IPS-20b (cell line): ENCODE results near the gene CHMP1B.

Experiments used
- H3K27ac ChIP-seq: one replicate; pipeline ENCODE4 v1.5.1; 2013; ENCODE audit warnings: low read length
- H3K27me3 ChIP-seq: 2 replicates; pipeline ENCODE4 v1.6.1; 2013; ENCODE audit warnings: mild to moderate bottlenecking, low read length, inconsistent platforms; ENCODE audit not compliant: insufficient read depth
- H3K36me3 ChIP-seq: 2 replicates; pipeline ENCODE4 v1.6.1; 2013; ENCODE audit warnings: low read depth, mild to moderate bottlenecking, inconsistent platforms, low read length, moderate library complexity; ENCODE audit not compliant: insufficient read depth
- H3K4me1 ChIP-seq: 2 replicates; pipeline ENCODE4 v1.6.1; 2013; ENCODE audit warnings: mild to moderate bottlenecking, control low read depth, inconsistent platforms, low read length, moderate library complexity; ENCODE audit not compliant: insufficient read depth
- H3K4me3 ChIP-seq: 2 replicates; pipeline ENCODE4 v1.5.1; 2013; ENCODE audit warnings: mild to moderate bottlenecking, low read length, inconsistent platforms
- H3K9ac ChIP-seq: 2 replicates; pipeline ENCODE4 v1.6.1; 2013; ENCODE audit warnings: low read depth, mild to moderate bottlenecking, inconsistent platforms, low read length, moderate library complexity
- H3K9me3 ChIP-seq: 2 replicates; pipeline ENCODE4 v1.6.1; 2013; ENCODE audit warnings: mild to moderate bottlenecking, low read depth, low read length, inconsistent platforms; ENCODE audit not compliant: insufficient read depth

CHMP1B gene

DNA sequence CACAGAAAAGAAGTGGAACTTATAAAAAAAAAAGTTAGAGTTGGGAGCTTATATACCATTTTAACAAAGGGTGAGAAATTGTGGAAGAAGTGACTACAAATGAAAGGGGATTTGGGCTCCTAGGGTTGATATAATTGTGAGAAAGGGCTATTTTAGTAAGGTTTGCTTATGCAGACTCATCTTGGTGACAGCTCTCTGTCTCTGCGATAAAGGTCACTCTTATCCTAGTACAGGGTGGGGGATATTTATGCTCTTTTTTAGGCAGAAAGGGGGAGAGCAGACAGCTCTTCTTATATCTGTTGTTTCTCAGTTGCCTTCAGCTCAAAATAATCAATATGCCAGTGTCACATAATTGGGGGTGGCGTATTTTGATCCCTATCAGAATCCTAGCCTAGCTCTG, 31.3 kb upstream of the CHMP1B start:
- H3K27me3 ChIP-seq, result no peaks in the 10 kb centered on the region
- H3K9ac ChIP-seq, result no peak overlapping the region
- no peaks in the 10 kb centered on the region for H3K9me3 ChIP-seq
- H3K36me3 ChIP-seq, result no peaks in the 10 kb centered on the region
- H3K4me1 ChIP-seq, result peaks cover 12% of the 10 kb centered on the region
- H3K27ac ChIP-seq, result no peak overlapping the region
- H3K4me3 ChIP-seq, result no peak overlapping the region

- H3K4me3 ChIP-seq, result no peak overlapping the region
- no peaks in the 10 kb centered on the region for H3K9me3 ChIP-seq
- H3K9ac ChIP-seq, result no peak overlapping the region
- no peaks in the 10 kb centered on the region for H3K36me3 ChIP-seq
- H3K27me3 ChIP-seq, result no peaks in the 10 kb centered on the region
- no peak overlapping the region for H3K27ac ChIP-seq
- H3K4me1 ChIP-seq, result peaks cover 12% of the 10 kb centered on the region
Observed at GRCh38 chr18:11820697-11821096, 30.5 kb upstream of the CHMP1B start.

DNA sequence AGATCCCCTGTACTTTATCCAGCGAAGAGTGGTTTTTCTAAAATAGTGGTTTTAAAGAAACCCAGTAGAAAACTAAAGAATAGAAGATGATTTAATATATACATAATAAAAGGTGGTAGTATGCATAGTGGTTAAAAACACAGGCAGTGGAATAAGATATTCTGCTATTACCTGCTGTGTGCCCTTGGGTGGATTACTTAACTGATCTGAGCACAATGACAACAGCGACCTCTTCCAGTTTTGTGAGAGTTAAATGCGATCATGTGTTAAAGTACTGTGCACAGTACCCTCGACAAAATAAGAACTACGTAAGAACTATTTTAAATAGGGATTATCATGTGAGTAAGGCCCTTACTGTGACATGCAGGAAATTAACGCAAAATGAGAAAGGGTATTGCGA, 30.0 kb upstream of the CHMP1B start:
- peaks cover 12% of the 10 kb centered on the region for H3K4me1 ChIP-seq
- no peaks in the 10 kb centered on the region for H3K36me3 ChIP-seq
- H3K27me3 ChIP-seq, result no peaks in the 10 kb centered on the region
- no peak overlapping the region for H3K4me3 ChIP-seq
- H3K9ac ChIP-seq, result no peak overlapping the region
- no peaks in the 10 kb centered on the region for H3K9me3 ChIP-seq
- H3K27ac ChIP-seq, result no peak overlapping the region

GRCh38 chr18:11821643-11822237, 29.5 kb upstream of the CHMP1B start:
- Histone ChIP-seq H3K9ac (no peak overlapping the region), H3K27me3 (no peaks in the 10 kb centered on the region), H3K36me3 (no peaks in the 10 kb centered on the region)

DNA sequence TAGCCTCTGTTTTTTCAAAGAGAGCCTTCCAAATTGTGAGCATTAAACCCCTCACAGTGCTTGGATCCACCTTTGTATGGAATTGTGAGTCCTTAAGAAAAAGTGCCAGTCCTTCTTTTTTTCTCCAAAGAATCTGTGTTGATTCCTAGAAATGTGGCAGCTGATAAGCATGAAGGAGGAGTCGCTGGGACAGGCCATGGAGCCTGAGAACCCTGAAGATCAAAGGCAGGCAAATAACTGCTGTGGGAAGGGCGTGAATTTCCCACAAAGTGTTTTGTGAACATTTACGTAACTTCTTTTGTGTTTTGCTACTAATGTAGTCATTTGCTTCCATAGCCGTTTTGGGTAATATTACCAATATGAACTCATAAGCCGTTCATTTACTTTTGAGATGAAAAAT, 27.7 kb upstream of the CHMP1B start:
- no peaks in the 10 kb centered on the region for H3K9me3 ChIP-seq
- H3K36me3 ChIP-seq, result no peaks in the 10 kb centered on the region
- H3K9ac ChIP-seq, result no peak overlapping the region
- no peaks in the 10 kb centered on the region for H3K27me3 ChIP-seq
- H3K27ac ChIP-seq, result no peak overlapping the region
- H3K4me1 ChIP-seq, result peaks cover 18% of the 10 kb centered on the region
- no peak overlapping the region for H3K4me3 ChIP-seq

More at GRCh38 chr18:11821643-11822237, 29.5 kb upstream of the CHMP1B start:
- H3K9me3 ChIP-seq, result no peaks in the 10 kb centered on the region
- no peak overlapping the region for H3K4me3 ChIP-seq
- peaks cover 16% of the 10 kb centered on the region for H3K4me1 ChIP-seq
- H3K27ac ChIP-seq, result no peak overlapping the region

- Histone ChIP-seq H3K4me3 (no peak overlapping the region), H3K27me3 (no peaks in the 10 kb centered on the region), H3K4me1 (peaks cover 23% of the 10 kb centered on the region), H3K9me3 (no peaks in the 10 kb centered on the region), H3K36me3 (no peaks in the 10 kb centered on the region), H3K9ac (no peak overlapping the region), H3K27ac (no peak overlapping the region)
Observed at GRCh38 chr18:11826836-11827235, 24.4 kb upstream of the CHMP1B start.

- Histone ChIP-seq H3K27ac (peak overlapping the region; percentile 5), H3K9ac (peak overlapping the region; percentile 50; the same call in 1 of the 2 replicates), H3K9me3 (no peaks in the 10 kb centered on the region)
Observed at GRCh38 chr18:11828786-11829432, 22.3 kb upstream of the CHMP1B start.

DNA sequence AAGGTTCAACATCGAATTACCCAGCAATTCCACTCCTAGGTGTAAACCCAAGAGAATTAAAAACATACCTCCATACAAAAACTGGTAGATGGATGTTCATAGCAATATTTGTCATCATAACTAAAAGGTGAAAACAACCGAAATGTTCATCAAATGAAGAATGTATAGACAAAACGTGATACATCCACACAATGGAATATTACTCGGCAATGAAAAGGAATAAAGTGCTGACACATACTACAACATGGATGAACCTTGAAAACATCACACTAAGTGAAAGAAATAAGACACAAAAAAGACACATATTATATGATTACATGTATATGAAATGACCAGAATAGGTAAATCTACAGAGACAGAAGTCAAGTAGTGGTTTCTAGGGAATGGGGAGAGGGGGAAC, 20.6 kb upstream of the CHMP1B start:
- H3K4me1 ChIP-seq, result peaks cover 16% of the 10 kb centered on the region; the same call in 1 of the 2 replicates
- H3K4me3 ChIP-seq, result no peak overlapping the region
- no peaks in the 10 kb centered on the region for H3K36me3 ChIP-seq
- no peak overlapping the region for H3K9ac ChIP-seq
- H3K27me3 ChIP-seq, result no peaks in the 10 kb centered on the region
- no peaks in the 10 kb centered on the region for H3K9me3 ChIP-seq
- H3K27ac ChIP-seq, result no peak overlapping the region

More at GRCh38 chr18:11828786-11829432, 22.3 kb upstream of the CHMP1B start:
- H3K4me3 ChIP-seq, result peak overlapping the region; percentile 2; the same call in 1 of the 2 replicates
- no peaks in the 10 kb centered on the region for H3K27me3 ChIP-seq
- H3K36me3 ChIP-seq, result no peaks in the 10 kb centered on the region
- peaks cover 16% of the 10 kb centered on the region; the same call in 1 of the 2 replicates for H3K4me1 ChIP-seq

GRCh38 chr18:11831921-11832320, 19.3 kb upstream of the CHMP1B start:
- H3K36me3 ChIP-seq, result no peaks in the 10 kb centered on the region
- H3K4me1 ChIP-seq, result peaks cover 10% of the 10 kb centered on the region; the same call in 1 of the 2 replicates
- no peaks in the 10 kb centered on the region for H3K27me3 ChIP-seq
- H3K9me3 ChIP-seq, result no peaks in the 10 kb centered on the region
- no peak overlapping the region for H3K9ac ChIP-seq
- no peak overlapping the region for H3K27ac ChIP-seq
- no peak overlapping the region for H3K4me3 ChIP-seq

GRCh38 chr18:11834772-11835171, 16.4 kb upstream of the CHMP1B start:
- peaks cover 2% of the 10 kb centered on the region; the same call in 1 of the 2 replicates for H3K4me1 ChIP-seq
- no peak overlapping the region for H3K4me3 ChIP-seq
- no peaks in the 10 kb centered on the region for H3K27me3 ChIP-seq
- no peaks in the 10 kb centered on the region for H3K9me3 ChIP-seq
- H3K27ac ChIP-seq, result no peak overlapping the region
- H3K36me3 ChIP-seq, result no peaks in the 10 kb centered on the region
- H3K9ac ChIP-seq, result no peak overlapping the region

DNA sequence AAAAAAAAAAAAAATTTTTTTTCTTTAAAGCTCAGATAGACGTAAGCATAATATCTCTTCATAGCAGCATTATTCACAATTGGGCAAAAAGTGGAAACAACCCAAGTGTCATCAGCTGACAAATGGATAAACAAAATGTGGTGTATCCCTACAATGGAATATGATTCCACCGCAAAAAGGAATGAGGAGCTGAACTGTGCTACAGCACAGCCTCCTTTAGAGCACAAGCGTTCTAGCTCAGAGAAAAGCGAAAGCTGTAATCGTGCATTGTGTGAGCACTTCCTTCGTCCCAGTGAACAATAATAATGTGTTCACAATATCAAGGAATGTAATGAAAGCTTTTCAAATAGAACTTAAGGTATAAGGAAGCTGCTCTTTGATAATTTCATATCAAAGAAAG, 11.7 kb upstream of the CHMP1B start:
- Histone ChIP-seq H3K4me1 (peaks cover 2% of the 10 kb centered on the region; the same call in 1 of the 2 replicates), H3K27ac (no peak overlapping the region), H3K36me3 (no peaks in the 10 kb centered on the region), H3K9me3 (no peaks in the 10 kb centered on the region), H3K9ac (no peak overlapping the region), H3K4me3 (no peak overlapping the region), H3K27me3 (no peaks in the 10 kb centered on the region)

DNA sequence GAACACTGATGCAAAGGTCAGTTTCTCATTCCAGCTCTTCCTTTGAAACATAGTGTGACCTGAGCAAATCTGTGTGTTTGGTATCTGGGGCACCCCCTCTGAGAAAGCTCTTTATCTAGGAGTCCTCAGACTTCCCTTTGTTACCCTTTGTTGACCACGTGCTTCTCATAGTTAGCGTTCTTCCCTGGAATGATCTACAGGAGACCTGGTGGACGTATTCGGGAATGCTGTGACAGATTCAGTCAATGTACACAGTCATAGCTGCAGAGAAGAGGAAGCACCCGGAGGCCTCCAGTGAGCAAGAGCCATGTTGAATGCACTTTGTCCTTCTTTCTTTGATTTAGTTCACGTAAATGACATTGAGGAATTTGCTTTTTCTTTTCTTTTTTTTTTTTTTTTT, 10.7 kb upstream of the CHMP1B start:
- Histone ChIP-seq H3K36me3 (no peaks in the 10 kb centered on the region), H3K27me3 (no peaks in the 10 kb centered on the region), H3K9me3 (no peaks in the 10 kb centered on the region), H3K27ac (no peak overlapping the region), H3K4me1 (peaks cover 2% of the 10 kb centered on the region; the same call in 1 of the 2 replicates), H3K4me3 (no peak overlapping the region), H3K9ac (no peak overlapping the region)
